GM12875 (cell line): ENCODE data around the gene TRIM2.

Source experiments
- H3K4me3 ChIP-seq: one replicate; pipeline ENCODE4 v1.5.1; 2011; ENCODE audit warnings: low read depth, low read length, control low read depth
- TF ChIP-seq, protein P1 (sequence below): IDR thresholded peaks from 2 replicates; pipeline ENCODE4 v1.5.1; 2011; ENCODE audit warnings: low read depth, mild to moderate bottlenecking, control low read depth, inconsistent platforms, low read length, moderate library complexity, borderline replicate concordance; ENCODE audit not compliant: insufficient read depth

The TRIM2 gene

DNA sequence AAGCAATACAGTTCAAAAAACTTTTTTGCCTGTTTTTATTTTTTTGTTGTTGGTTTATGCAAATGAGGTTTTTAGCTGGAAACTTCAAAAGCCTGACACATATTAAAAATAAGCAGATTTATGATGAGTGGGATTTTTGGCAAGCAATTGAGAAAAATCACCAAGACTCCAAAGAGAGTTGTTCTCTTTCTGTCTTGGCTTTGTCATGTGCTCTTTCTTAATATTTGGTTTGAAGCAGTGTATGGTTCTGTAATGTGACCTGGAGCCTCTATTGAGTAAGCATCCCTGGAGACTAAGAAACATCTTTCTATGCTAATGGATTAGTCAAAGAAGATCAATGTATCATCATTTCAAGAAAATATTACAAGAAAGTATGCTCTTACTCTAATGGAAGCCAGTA lies 11.7 kb downstream of the TRIM2 start:
- no peak overlapping the region for H3K4me3 ChIP-seq
- TF ChIP-seq, protein P1, sequence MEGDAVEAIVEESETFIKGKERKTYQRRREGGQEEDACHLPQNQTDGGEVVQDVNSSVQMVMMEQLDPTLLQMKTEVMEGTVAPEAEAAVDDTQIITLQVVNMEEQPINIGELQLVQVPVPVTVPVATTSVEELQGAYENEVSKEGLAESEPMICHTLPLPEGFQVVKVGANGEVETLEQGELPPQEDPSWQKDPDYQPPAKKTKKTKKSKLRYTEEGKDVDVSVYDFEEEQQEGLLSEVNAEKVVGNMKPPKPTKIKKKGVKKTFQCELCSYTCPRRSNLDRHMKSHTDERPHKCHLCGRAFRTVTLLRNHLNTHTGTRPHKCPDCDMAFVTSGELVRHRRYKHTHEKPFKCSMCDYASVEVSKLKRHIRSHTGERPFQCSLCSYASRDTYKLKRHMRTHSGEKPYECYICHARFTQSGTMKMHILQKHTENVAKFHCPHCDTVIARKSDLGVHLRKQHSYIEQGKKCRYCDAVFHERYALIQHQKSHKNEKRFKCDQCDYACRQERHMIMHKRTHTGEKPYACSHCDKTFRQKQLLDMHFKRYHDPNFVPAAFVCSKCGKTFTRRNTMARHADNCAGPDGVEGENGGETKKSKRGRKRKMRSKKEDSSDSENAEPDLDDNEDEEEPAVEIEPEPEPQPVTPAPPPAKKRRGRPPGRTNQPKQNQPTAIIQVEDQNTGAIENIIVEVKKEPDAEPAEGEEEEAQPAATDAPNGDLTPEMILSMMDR = no peak

DNA sequence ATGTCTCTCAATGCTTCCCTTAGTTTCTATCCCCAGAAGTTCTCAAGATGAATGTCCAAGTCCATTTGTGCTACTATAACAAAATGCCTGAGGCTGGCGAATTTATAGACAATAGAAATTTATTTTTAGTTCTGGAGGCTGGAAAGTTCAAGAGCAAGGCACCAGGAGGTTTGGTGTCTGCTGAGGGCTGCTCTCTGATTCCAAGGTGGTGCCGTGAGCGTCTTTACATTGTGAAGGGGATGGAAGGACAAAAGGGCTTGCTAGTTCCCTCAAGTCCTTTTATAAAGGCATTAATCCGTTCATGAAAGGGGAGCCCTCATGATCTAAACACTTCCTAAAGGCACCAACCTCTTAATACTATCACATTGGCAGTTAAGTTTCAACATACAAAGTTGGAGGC lies 12.3 kb downstream of the TRIM2 start:
- H3K4me3 ChIP-seq = no peak overlapping the region
- TF ChIP-seq, protein P1 = no peak

DNA sequence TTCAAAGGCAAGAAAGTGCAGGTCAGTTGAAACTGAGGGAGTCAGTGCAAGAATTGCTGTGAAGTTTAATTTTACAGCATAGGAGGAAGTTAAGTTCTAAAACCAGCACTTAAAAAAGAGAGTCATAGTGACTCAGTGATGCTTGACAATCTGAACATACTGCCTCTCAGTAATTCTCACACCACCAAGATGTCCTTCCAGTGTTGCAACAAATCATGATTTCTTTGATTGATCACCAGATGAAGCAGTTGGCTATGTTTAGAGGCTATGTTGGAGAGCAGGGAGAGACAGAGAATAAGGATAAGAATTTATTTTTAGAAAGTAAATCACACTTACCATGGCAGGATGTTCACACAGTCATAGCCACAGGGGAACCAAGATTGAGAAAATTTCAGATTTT lies 13.2 kb downstream of the TRIM2 start:
- no peak overlapping the region for H3K4me3 ChIP-seq
- TF ChIP-seq, protein P1 = no peak

DNA sequence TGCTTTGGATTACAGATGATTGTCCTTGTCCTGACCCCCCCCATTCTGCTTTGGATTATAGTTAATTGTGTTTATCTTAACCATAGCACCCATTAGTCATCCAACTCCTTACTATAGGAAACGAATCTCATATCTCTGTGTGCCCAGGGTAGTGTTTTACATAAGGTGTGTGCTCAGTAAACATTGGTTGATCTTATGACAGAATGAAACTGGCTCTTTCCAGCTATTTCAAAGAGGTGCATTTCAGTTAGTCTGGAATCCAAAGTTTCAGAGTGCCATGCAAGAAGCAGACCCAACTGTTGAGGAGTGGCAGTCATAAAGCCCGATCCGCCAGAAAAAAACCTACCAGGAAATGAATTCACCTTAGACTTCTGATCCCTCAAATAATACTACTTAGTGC lies 14.7 kb downstream of the TRIM2 start:
- H3K4me3 ChIP-seq = no peak overlapping the region
- TF ChIP-seq, protein P1 = no peak

DNA sequence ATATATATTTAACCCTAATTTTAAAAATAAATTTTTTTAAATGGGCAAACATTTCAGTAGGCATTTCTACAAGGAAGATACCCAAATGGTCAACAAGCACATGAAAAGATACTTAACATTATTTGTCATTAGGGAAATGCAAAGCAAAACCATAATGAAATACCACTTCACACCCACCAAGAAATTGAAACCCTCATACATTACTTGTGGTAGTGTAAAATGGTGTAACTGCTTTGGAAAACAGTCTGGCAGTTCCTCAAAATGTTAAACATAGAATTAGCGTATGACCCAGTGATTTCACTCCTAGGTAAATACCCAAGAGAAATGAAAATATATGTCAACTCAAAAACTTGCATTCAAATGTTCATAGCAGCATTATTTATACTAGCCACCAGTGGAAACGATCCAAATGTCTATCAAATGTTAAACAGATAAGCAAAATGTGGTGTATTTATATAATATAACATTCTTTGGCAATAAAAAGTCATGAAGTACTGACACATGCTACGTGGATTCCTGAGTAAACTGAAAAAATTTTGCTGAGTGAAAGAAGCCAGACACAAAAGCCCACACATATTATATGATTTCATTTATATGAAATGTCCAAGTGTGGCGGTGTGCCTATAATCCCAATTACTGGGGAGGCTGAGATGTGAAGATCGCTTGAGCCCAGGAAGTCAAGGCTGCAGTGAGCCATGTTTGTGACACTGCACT lies 16.6 kb downstream of the TRIM2 start:
- TF ChIP-seq, protein P1 = no peak
- H3K4me3 ChIP-seq = no peak overlapping the region

DNA sequence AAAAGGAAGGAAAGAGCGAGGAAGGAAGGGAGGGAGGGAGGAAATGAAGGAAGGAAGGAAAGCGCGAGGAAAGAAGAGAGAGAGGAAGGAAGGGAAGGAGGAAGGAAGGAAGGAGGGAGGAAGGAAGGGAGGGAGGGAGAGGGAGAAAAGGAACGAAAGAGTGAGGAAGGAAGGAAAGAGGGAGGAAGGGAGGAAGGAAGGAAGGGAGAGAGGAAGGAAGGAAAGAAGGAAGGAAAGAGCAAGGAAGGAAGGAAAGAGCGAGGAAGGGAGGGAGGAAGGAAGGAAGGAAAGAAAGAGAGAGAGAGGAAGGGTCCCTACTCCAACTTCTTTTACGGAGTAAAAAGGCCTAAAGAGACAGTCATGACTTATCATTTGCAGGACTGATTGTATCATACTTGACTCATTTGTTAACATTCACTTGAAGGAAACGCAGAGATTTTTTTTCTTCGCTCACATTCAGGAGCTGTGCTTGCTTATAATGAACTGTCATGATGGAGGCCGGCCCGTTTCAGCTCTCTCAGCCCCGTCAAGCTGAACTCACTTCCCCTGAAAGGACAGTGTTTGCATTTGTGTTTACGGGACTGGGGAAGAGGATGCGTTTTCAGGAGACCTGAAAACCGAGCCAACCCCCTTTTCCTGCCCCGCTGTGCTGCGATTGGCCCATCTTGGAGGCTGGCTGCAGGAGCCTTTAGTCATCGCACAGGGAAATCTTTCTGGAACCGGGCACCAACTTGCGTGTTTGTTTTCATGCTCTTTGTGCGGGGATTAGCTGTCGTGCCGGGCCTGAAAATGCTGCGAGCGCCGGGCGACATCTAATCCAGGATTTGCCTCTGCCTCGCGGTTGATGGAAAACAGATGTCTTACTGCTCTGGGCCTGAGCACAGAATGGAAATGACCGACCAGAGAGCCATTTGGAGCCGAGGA lies 17.8 kb downstream of the TRIM2 start:
- H3K4me3 ChIP-seq = peak overlapping the region; percentile 56
- TF ChIP-seq, protein P1 = no peak

DNA sequence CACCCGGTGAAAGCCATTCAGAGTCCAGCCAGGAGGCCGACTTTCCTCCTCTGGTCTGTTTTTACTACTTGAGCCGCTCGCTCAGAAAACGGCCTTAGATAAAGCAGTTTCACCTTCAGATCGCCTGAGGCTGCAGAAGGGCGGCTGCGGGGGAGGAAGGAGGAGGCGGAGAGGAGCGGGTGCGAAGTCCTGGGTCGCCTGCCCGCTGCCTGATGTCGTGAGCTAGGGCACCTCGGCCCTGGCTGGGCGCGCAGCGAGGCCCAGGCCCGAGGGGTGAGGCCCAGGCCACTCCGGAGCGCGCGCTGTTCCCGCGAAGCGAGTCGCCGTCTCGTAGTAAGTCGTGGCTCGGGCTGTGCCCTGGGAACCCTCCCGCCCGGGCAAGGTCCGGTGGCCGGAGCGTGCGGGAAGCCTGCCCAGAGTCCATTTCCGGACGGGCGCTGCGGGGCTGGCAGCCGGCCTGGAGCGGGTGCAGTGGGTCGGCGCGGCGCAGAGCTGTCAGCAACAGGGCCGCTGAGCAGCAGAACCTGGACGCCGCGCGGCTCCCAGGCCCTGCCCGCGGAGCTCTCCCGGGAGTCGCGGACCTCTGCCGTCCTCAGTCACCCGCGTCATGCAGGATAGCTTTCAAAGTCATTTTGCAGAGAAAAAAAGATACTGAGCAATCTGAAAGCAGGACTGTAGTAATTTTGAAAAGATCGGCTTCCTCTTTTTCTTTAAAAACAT lies 18.6 kb downstream of the TRIM2 start:
- H3K4me3 ChIP-seq = peak overlapping the region; percentile 56
- TF ChIP-seq, protein P1 = no peak
